Stomach smooth muscle (tissue), 2 donors: ENCODE data around the gene IL1R1.

Experiments
- H3K27ac ChIP-seq: one replicate; pipeline ENCODE4 v1.7.0; 2013; ENCODE audit warnings: mild to moderate bottlenecking, low read length, inconsistent platforms
- H3K27me3 ChIP-seq, 2 donors: one replicate each; pipeline ENCODE4 v1.7.0; 2013; ENCODE audit warnings: low read length in 2 of 2; ENCODE audit not compliant: insufficient read depth in 2 of 2, control insufficient read depth in 1 of 2
- H3K36me3 ChIP-seq, 2 donors: one replicate each; pipeline ENCODE4 v1.7.0; 2013; ENCODE audit warnings: low read length in 2 of 2; ENCODE audit not compliant: control insufficient read depth in 2 of 2, insufficient read depth in 2 of 2
- H3K4me1 ChIP-seq: one replicate; pipeline ENCODE4 v1.7.0; 2013; ENCODE audit warnings: low read length; ENCODE audit not compliant: control insufficient read depth, insufficient read depth
- H3K4me3 ChIP-seq, 2 donors: one replicate each; pipeline ENCODE4 v1.7.0; 2013; ENCODE audit warnings: low read length in 2 of 2
- H3K9ac ChIP-seq, 2 donors: one replicate each; pipeline ENCODE4 v1.7.0; 2013; ENCODE audit warnings: low read length in 2 of 2, mild to moderate bottlenecking in 1 of 2
- H3K9me3 ChIP-seq, 2 donors: one replicate each; pipeline ENCODE4 v1.7.0; 2013; ENCODE audit warnings: low read length in 2 of 2; ENCODE audit not compliant: control insufficient read depth in 2 of 2
- donor health status: healthy.
- donor health status: Pancreatic carcinoma.

Gene IL1R1

DNA sequence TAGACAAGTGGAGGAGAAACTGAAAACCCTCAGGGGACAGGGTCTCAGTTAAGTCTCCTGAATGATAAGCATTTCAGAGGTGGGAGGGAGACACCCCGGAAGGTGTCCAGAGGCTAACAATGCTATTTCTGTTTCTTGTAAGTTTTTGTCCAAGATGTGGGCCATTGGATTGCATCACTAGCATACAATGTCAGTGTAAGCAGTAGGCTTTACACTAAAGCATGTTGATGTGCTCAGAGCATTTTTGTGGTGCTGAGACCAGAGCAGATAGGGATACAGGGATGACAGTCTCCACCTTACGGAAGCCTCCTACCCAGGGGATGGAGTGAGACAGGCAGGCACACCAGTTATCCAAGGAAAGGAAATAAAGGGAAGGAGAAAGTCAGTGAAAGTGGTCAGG lies 2.2 kb upstream of the IL1R1 start:
- Histone ChIP-seq H3K4me1 (peaks cover 13% of the 10 kb centered on the region), H3K27ac (peak overlapping the region; percentile 37), H3K4me3 (no peak overlapping the region), H3K9me3 (peaks cover 0 to 6% of the 10 kb centered on the region in 2 donors), H3K9ac (no peak overlapping the region), H3K36me3 (no peaks in the 10 kb centered on the region), H3K27me3 (no peaks in the 10 kb centered on the region)

DNA sequence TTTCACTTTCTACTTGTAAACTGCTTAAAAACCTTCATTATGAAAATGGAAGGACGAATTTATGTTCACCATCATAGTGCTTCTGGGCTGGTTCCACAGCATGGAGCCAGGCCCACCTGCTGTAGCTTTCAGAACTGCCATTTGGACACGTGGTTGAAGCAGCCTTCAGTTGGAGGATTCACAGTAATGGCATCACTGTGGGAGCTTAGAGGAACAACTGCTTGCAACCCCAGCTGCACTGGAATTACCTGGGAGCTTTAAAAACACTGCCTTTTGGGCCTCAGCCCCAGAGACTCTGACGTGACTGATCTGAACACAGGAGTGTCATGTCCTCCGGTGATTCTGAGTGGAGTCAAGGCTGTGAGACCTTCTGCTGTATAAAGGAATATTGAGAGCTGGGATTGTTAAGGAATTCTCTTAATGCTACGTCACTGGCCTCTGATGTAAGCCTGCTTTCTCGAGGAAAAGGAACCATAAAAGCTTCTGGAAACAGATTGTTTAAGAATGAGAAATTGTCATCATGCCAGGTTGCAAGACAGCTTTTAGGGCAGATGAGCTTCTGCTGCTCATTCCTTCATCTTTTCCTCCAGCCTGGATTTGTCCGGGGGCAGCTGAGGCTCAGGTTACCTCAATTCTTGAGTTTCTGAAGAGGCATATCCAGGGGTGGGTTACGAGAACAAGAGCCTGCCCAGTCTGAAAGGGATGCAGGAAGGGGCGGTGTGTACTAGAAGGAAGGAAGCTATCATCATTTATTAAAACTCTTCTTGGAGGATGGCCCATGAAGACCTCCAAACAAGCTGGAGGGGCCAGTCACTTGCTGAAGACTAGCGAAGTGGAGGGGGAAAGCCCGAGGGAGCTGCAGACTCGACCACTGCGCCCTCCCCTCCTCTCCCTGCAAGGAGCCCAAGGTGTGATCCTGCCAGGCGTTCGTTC lies 1.3 kb upstream of the IL1R1 start:
- Histone ChIP-seq H3K4me3 (peak overlapping the region; percentile 59 to 81), H3K27me3 (no peaks in the 10 kb centered on the region), H3K4me1 (peaks cover 13% of the 10 kb centered on the region), H3K9me3 (peaks cover 7 to 13% of the 10 kb centered on the region in 2 donors), H3K36me3 (no peaks in the 10 kb centered on the region), H3K27ac (peak overlapping the region; percentile 78), H3K9ac (peak overlapping the region in 1 of 2 donors; percentile 69)

DNA sequence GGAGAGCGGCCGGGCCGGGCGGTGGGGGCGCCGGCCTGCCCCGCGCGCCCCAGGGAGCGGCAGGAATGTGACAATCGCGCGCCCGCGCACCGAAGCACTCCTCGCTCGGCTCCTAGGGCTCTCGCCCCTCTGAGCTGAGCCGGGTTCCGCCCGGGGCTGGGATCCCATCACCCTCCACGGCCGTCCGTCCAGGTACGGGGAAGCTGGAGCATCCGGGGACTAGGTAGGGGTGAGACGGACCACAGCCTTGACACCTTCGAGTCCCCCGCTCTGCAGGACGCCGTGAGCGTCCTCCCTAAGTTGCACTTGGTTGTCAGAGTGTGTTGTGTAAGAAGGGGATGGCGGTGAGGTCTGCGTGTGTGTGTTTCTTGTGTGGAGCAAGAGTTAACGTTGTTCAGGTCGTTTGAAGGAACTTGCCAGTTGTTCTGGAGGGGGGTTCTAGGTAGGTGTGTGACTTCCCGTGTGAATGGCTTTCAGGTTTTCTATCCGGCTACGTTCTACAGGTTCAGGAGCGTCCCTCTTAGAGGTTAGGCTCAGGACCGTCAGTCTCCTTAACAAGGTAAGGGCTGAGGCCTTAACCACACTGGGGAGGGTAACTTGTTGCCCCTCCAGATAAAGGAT lies 393 bp downstream of the IL1R1 start:
- Histone ChIP-seq H3K4me3 (peak overlapping the region; percentile 64 to 81), H3K27me3 (no peaks in the 10 kb centered on the region), H3K9me3 (peaks cover 7 to 27% of the 10 kb centered on the region in 2 donors), H3K36me3 (no peaks in the 10 kb centered on the region), H3K4me1 (peaks cover 13% of the 10 kb centered on the region), H3K9ac (peak overlapping the region; percentile 76 to 78), H3K27ac (peak overlapping the region; percentile 64)

DNA sequence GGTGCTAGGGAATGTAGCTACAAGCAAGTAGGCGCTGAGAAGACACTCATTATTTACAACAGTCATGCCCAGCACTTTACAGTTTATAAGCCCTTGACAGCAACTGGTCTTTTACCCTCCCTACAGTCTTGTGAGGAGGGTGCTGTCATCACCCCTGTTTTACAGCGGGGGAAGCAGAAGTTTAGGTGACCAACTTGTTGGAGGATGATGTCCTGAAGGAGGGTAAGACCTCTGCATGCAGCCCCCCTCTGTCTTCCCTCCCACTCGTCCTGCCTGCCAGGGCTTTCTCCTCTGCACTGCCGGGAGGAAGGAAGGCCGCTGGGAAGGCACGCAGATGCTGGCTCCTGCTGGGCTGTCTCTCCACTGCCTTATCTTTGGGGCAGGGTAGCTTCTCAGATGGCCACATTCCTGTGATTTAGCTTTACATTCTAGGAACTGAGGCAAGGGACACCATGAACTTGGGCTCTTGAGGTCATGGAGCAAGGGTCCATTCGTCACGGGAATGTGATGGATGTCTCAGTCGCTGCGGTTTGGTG lies 972 bp downstream of the IL1R1 start:
- peak overlapping the region; percentile 76 to 78 for H3K9ac ChIP-seq
- H3K4me3 ChIP-seq, result peak overlapping the region; percentile 64 to 81
- no peaks in the 10 kb centered on the region for H3K27me3 ChIP-seq
- H3K27ac ChIP-seq, result peak overlapping the region; percentile 64
- H3K4me1 ChIP-seq, result peaks cover 13% of the 10 kb centered on the region
- H3K36me3 ChIP-seq, result no peaks in the 10 kb centered on the region
- peaks cover 7 to 29% of the 10 kb centered on the region in 2 donors for H3K9me3 ChIP-seq

DNA sequence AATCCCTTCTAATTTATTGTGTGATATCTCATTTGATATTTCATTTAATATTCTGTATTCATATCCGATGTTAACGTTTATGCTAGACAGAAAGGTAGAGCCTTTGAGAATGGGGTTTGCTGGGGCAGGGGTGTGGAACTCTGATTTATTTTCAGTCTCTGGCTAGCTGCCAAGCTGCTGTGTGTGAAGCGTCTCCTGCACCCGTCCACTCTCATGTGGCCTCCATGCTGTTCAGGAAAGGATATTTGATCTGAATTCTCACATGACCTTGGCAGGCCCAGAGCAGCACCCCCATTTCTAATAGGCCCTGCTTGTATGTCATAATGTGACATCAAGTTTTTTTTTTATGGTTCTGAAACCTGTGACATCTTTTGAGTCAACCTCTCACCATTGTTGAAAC lies 1.6 kb downstream of the IL1R1 start:
- Histone ChIP-seq H3K9ac (peak overlapping the region in 1 of 2 donors; percentile 78), H3K9me3 (peaks cover 7 to 29% of the 10 kb centered on the region in 2 donors), H3K27ac (no peak overlapping the region), H3K27me3 (no peaks in the 10 kb centered on the region), H3K36me3 (no peaks in the 10 kb centered on the region), H3K4me1 (peaks cover 13% of the 10 kb centered on the region), H3K4me3 (peak overlapping the region in 1 of 2 donors; percentile 81)

DNA sequence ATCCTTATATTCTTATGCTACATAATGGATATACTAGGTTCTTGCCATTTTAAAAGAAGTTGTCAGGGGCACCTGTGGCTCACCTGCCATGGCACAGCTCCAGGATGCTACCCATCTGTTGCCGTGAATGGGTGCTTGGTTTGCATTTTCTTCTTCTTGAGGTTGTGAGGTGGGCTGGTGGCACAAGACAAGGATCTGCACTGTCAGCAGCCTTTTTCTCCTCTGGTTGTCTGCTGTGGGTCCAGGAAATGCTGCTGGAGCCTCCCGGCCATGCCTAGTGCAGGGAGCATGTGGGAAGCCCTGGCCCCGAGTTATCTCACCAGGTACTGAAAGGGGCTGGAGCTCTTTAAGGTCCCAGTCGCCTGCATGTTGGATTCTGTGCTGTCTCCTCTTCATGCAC lies 2.6 kb downstream of the IL1R1 start:
- peaks cover 13% of the 10 kb centered on the region for H3K4me1 ChIP-seq
- peak overlapping the region; percentile 0 to 29 for H3K4me3 ChIP-seq

DNA sequence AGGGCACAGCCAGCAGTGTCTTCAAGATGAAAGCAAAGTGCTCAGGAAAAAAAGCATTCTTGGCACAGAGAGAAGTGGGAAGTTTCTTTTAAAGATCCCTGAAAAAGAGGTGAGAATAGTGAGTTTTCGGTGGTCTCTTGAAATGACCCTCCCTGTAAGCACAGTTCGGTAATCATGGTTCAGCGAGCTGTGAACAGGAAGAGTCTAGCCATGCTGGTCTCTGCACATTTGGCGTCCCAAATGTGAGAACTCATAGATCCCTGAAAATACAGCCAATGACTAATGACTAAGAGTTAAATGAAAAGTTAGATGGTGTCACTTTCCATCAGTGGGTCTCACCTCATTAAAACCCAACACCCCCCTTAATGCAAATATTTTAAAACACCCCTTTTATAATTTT lies 3.4 kb downstream of the IL1R1 start:
- H3K27ac ChIP-seq, result no peak overlapping the region

More for the DNA sequence above, 2.6 kb downstream of the IL1R1 start:
- peaks cover 7 to 29% of the 10 kb centered on the region in 2 donors for H3K9me3 ChIP-seq
- H3K27ac ChIP-seq, result no peak overlapping the region
- no peaks in the 10 kb centered on the region for H3K36me3 ChIP-seq
- H3K9ac ChIP-seq, result no peak overlapping the region
- no peaks in the 10 kb centered on the region for H3K27me3 ChIP-seq

DNA sequence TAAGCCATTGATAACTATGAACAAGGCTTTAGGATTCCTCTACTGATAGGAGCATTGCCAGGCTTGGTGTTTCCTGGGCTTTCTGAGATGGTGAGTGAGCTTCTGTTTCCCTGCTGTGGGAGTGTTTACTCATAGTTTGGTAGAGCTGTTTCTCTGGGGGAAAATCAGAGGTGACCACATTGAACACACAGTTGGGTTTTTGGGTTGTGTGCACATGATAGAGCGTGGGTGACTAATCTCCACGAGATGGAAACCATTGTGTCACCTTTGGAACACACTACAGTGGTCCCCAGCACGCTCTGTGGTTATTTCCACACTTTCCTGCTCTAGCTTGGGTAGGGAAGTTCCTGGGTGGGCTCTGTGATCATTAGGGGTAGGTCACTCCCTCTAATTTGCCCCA lies 5.4 kb downstream of the IL1R1 start:
- H3K27me3 ChIP-seq, result no peaks in the 10 kb centered on the region
- peaks cover 5% of the 10 kb centered on the region for H3K4me1 ChIP-seq
- no peak overlapping the region for H3K27ac ChIP-seq
- H3K9ac ChIP-seq, result no peak overlapping the region
- no peak overlapping the region for H3K4me3 ChIP-seq
- H3K36me3 ChIP-seq, result no peaks in the 10 kb centered on the region
- peaks cover 7 to 29% of the 10 kb centered on the region in 2 donors for H3K9me3 ChIP-seq

More for the DNA sequence above, 3.4 kb downstream of the IL1R1 start:
- Histone ChIP-seq H3K9ac (no peak overlapping the region), H3K4me3 (no peak overlapping the region), H3K4me1 (peaks cover 12% of the 10 kb centered on the region), H3K9me3 (peaks cover 7 to 29% of the 10 kb centered on the region in 2 donors), H3K27me3 (no peaks in the 10 kb centered on the region), H3K36me3 (no peaks in the 10 kb centered on the region)

DNA sequence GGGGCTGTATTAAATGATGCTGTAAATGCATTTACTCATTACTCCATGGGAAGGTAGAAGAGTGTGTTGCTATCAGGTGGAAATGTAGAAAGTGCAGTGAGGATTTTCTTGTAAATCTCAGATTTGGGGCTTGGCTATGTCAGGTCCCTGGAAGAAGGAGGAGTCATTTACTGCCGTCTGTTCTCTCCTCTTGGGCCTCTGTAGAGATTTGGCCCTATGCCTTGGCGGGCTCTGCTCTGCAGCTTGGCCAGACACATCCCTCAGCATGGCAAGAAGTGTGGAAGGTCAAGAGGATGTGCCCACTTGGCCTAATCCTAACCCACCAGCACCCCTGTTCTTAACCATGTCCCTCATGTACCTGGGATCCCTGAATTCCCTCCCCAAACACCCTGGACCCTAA lies 6.7 kb downstream of the IL1R1 start:
- H3K27ac ChIP-seq, result no peak overlapping the region
- H3K9ac ChIP-seq, result no peak overlapping the region
- peaks cover under 1 to 2% of the 10 kb centered on the region in 2 donors for H3K36me3 ChIP-seq
- H3K9me3 ChIP-seq, result peaks cover 7 to 29% of the 10 kb centered on the region in 2 donors
- no peak overlapping the region for H3K4me3 ChIP-seq
- H3K27me3 ChIP-seq, result no peaks in the 10 kb centered on the region
- peaks cover 4% of the 10 kb centered on the region for H3K4me1 ChIP-seq

DNA sequence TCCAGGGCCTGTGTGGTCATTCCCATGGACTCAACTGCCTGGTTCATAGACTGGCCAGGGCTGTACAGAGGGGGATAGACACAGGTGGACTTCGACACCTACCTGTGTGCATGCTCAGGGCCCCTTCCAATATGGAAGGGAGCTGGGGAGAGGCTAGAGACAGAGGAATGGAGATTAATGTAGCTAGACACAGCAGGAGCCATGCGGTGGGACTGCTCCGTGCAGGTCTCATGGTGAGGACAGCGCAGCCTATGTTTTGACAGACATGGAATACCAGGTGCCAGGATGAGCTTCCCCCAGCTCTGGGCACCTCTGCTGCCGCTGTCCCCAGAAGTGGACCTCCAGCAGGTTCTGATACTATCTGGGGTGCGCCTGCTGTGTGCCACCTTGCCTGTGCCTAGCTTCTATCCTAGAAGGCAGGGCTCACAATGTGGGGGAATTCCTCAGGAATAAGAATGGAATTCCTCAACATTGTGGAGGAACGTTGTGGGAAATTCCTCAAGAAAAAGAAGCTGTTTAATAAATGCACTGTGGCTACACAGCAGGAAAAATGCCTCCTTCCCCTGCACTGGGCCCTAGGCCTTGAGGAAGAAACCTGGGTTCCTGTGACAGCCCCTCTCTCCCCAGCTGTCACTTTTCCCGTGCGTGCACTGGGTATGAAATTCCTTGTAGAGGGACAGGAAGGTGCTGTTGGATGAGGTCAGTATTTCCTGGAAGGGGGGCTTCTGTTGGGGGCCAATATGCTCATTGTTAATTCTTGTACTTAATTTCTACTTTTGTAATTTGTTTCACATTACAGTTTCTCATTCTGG lies 7.3 kb downstream of the IL1R1 start:
- no peak overlapping the region for H3K27ac ChIP-seq
- peaks cover 4% of the 10 kb centered on the region for H3K4me1 ChIP-seq
- peaks cover 3% of the 10 kb centered on the region in 2 donors for H3K36me3 ChIP-seq
- peaks cover 7 to 29% of the 10 kb centered on the region in 2 donors for H3K9me3 ChIP-seq
- no peaks in the 10 kb centered on the region for H3K27me3 ChIP-seq
- no peak overlapping the region for H3K9ac ChIP-seq
- H3K4me3 ChIP-seq, result no peak overlapping the region
